Measurements from ENCODE around the gene FSTL4.

FSTL4 gene

DNA sequence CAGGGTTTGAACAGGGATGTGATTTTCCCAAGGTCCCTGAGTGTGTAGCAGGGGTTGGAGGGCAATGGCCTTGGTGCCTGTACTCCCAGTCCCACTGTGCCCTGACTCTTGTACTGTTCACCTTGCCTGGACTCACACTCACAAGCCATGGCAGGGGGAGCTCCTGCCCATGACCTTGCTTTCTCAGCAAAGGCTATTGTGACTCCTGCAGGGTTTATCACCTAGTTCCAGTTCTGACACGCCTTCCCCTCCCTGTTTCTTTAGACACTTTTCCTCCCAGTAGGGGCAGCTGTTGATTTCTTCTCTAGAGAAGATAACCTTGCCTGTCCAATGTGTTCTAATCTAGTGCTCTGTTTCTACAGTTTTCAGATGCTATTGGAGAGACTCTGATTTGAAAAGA is 139.5 kb downstream of the FSTL4 start:
- Histone ChIP-seq H3K27me3 (ENCODE audit: insufficient read depth, low read length, poor library complexity) (peaks cover 16% of the 10 kb centered on the region), H3K79me2 (ENCODE audit: insufficient read depth, low read length) (no peaks in the 10 kb centered on the region), H3K4me1 (ENCODE audit: insufficient read depth, low read length) (peaks cover 8% of the 10 kb centered on the region), H2AFZ (ENCODE audit: low read depth, low read length) (no peak overlapping the region), H3K27ac (ENCODE audit: low read length) (no peak overlapping the region), H4K20me1 (ENCODE audit: insufficient read depth, low read length) (no peaks in the 10 kb centered on the region), H3K4me3 (ENCODE audit: low read depth in 1 of 2, low read length in 2 of 2) (no peak overlapping the region), H3K36me3 (ENCODE audit: insufficient read depth, low read length) (no peaks in the 10 kb centered on the region), H3K9ac (ENCODE audit: low read depth, low read length) (no peak overlapping the region), H3K4me2 (ENCODE audit: insufficient read depth, low read length) (no peak overlapping the region), H3K9me3 (ENCODE audit: insufficient read depth, low read length, severe bottlenecking) (no peaks in the 10 kb centered on the region)
- DNase-seq: no peak
- no peak for TF ChIP-seq EZH2 (IDR thresholded peaks at IDR 0.05; ENCODE audit: borderline replicate concordance, low read depth, low read length, severe bottlenecking)
- no peak for ATAC-seq (ENCODE audit: insufficient read depth, low read depth)

DNA sequence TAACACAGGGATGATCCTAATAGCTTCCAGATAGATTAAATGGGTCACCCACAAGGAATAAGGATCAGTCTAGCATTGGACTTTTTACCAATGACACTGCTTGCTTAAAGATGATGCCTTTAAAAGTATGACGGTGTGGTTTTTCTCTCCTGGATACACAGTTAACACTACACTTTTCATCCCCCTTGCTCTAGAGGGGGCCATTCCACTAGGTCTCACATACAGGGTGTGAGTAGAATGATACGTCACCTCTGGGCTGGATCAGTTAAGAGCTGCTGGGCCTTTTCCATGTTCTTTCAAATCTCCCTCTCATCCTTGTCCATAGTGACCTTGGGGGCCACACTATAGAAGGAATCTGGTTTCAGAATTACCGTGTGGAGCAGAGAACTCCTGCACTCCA is 140.6 kb downstream of the FSTL4 start:
- H3K27ac ChIP-seq (ENCODE audit: low read length): no peak overlapping the region

DNA sequence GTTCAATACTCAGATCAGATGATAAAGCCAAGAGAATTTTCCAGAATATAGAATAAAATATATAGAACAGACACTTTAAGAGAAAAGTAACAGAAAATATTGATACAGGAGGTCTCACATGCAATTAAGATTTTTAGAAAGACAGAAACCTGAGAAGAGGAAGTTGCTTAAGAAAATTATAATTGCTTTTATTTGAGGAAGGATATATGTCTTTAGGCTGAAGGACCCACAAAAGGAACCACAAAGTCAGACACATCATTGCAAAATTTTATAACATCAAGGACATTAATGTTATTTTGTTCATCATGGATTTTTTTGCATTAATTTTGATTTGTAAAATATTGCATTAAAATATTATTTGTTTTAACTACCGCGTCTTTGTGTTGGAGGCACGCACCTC is 141.5 kb downstream of the FSTL4 start:
- Histone ChIP-seq H3K9ac (ENCODE audit: low read depth, low read length) (no peak overlapping the region), H4K20me1 (ENCODE audit: insufficient read depth, low read length) (no peaks in the 10 kb centered on the region), H3K36me3 (ENCODE audit: insufficient read depth, low read length) (no peaks in the 10 kb centered on the region), H3K4me1 (ENCODE audit: insufficient read depth, low read length) (peaks cover 26% of the 10 kb centered on the region), H3K27me3 (ENCODE audit: insufficient read depth, low read length, poor library complexity) (peaks cover 11% of the 10 kb centered on the region), H2AFZ (ENCODE audit: low read depth, low read length) (no peak overlapping the region), H3K79me2 (ENCODE audit: insufficient read depth, low read length) (no peaks in the 10 kb centered on the region), H3K4me2 (ENCODE audit: insufficient read depth, low read length) (no peak overlapping the region), H3K27ac (ENCODE audit: low read length) (no peak overlapping the region), H3K9me3 (ENCODE audit: insufficient read depth, low read length, severe bottlenecking) (no peaks in the 10 kb centered on the region), H3K4me3 (ENCODE audit: low read depth in 1 of 2, low read length in 2 of 2) (no peak overlapping the region)
- TF ChIP-seq, protein P1, sequence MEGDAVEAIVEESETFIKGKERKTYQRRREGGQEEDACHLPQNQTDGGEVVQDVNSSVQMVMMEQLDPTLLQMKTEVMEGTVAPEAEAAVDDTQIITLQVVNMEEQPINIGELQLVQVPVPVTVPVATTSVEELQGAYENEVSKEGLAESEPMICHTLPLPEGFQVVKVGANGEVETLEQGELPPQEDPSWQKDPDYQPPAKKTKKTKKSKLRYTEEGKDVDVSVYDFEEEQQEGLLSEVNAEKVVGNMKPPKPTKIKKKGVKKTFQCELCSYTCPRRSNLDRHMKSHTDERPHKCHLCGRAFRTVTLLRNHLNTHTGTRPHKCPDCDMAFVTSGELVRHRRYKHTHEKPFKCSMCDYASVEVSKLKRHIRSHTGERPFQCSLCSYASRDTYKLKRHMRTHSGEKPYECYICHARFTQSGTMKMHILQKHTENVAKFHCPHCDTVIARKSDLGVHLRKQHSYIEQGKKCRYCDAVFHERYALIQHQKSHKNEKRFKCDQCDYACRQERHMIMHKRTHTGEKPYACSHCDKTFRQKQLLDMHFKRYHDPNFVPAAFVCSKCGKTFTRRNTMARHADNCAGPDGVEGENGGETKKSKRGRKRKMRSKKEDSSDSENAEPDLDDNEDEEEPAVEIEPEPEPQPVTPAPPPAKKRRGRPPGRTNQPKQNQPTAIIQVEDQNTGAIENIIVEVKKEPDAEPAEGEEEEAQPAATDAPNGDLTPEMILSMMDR (IDR thresholded peaks at IDR 0.05; ENCODE audit: borderline replicate concordance, extremely low read depth, low read length, poor library complexity, severe bottlenecking): no peak
- no peak for TF ChIP-seq EZH2 (IDR thresholded peaks at IDR 0.05; ENCODE audit: borderline replicate concordance, low read depth, low read length, severe bottlenecking)
- ATAC-seq (ENCODE audit: insufficient read depth, low read depth) (no peak), DNase-seq (no peak)

More for the DNA sequence above, 140.6 kb downstream of the FSTL4 start:
- Histone ChIP-seq H2AFZ (ENCODE audit: low read depth, low read length) (no peak overlapping the region), H3K4me1 (ENCODE audit: insufficient read depth, low read length) (peaks cover 20% of the 10 kb centered on the region), H4K20me1 (ENCODE audit: insufficient read depth, low read length) (no peaks in the 10 kb centered on the region), H3K9me3 (ENCODE audit: insufficient read depth, low read length, severe bottlenecking) (no peaks in the 10 kb centered on the region), H3K79me2 (ENCODE audit: insufficient read depth, low read length) (no peaks in the 10 kb centered on the region), H3K27me3 (ENCODE audit: insufficient read depth, low read length, poor library complexity) (peaks cover 16% of the 10 kb centered on the region), H3K36me3 (ENCODE audit: insufficient read depth, low read length) (no peaks in the 10 kb centered on the region), H3K4me2 (ENCODE audit: insufficient read depth, low read length) (no peak overlapping the region), H3K4me3 (ENCODE audit: low read depth in 1 of 2, low read length in 2 of 2) (no peak overlapping the region), H3K9ac (ENCODE audit: low read depth, low read length) (no peak overlapping the region)
- no peak for TF ChIP-seq EZH2 (IDR thresholded peaks at IDR 0.05; ENCODE audit: borderline replicate concordance, low read depth, low read length, severe bottlenecking)
- TF ChIP-seq, protein P1 (IDR thresholded peaks at IDR 0.05; ENCODE audit: borderline replicate concordance, extremely low read depth, low read length, poor library complexity, severe bottlenecking): no peak
- ATAC-seq (ENCODE audit: insufficient read depth, low read depth) (no peak), DNase-seq (no peak)

DNA sequence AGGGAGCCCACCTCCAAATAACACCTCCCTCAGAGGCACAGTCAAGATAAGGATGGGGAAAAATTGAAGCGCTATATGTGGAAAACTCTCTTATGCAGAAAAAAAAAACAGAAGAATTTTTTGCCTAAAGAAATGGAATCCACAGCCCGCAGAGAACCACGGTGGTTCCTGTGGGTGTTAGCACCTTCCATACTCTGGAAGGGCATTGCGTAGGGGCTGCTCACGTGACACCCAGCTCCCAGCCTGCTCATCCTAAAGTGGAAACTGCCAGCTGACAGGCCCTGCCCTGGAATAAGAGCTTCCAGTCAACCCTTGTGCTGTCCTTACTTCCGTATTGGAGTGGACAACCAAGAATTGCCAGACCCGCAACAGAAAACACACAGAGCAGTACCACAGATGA is 142.5 kb downstream of the FSTL4 start:
- H3K79me2 ChIP-seq (ENCODE audit: insufficient read depth, low read length): no peaks in the 10 kb centered on the region
- DNase-seq (no peak), ATAC-seq (ENCODE audit: insufficient read depth, low read depth) (no peak)
- H3K36me3 ChIP-seq (ENCODE audit: insufficient read depth, low read length): no peaks in the 10 kb centered on the region
- peaks cover 6% of the 10 kb centered on the region for H3K27me3 ChIP-seq (ENCODE audit: insufficient read depth, low read length, poor library complexity)
- no peak overlapping the region for H3K4me3 ChIP-seq (ENCODE audit: low read depth in 1 of 2, low read length in 2 of 2)
- H3K4me1 ChIP-seq (ENCODE audit: insufficient read depth, low read length): peaks cover 36% of the 10 kb centered on the region
- TF ChIP-seq EZH2 (IDR thresholded peaks at IDR 0.05; ENCODE audit: borderline replicate concordance, low read depth, low read length, severe bottlenecking): no peak
- TF ChIP-seq, protein P1 (IDR thresholded peaks at IDR 0.05; ENCODE audit: borderline replicate concordance, extremely low read depth, low read length, poor library complexity, severe bottlenecking): no peak
- H3K27ac ChIP-seq (ENCODE audit: low read length): no peak overlapping the region
- H4K20me1 ChIP-seq (ENCODE audit: insufficient read depth, low read length): no peaks in the 10 kb centered on the region
- no peak overlapping the region for H3K9ac ChIP-seq (ENCODE audit: low read depth, low read length)
- no peak overlapping the region for H2AFZ ChIP-seq (ENCODE audit: low read depth, low read length)
- H3K9me3 ChIP-seq (ENCODE audit: insufficient read depth, low read length, severe bottlenecking): no peaks in the 10 kb centered on the region
- H3K4me2 ChIP-seq (ENCODE audit: insufficient read depth, low read length): no peak overlapping the region
